ENCODE results near the gene UBE2Z.

Gene UBE2Z

GRCh38 chr17:48960834-48961515 lies 52.8 kb downstream of the UBE2Z start:
- no peak for DNase-seq (ENCODE audit: low spot score)

GRCh38 chr17:48961516-48962233 lies 53.5 kb downstream of the UBE2Z start:
- DNase-seq (ENCODE audit: low spot score), result peak; percentile 78

- DNase-seq (ENCODE audit: low spot score), result no peak
Measured at GRCh38 chr17:48970224-48970623, 62.0 kb downstream of the UBE2Z start.

GRCh38 chr17:48970865-48971687 lies 62.9 kb downstream of the UBE2Z start:
- no peak for DNase-seq (ENCODE audit: low spot score)

GRCh38 chr17:48972749-48973097 lies 64.5 kb downstream of the UBE2Z start:
- DNase-seq (ENCODE audit: low spot score), result no peak

GRCh38 chr17:48973806-48974205 lies 65.6 kb downstream of the UBE2Z start:
- DNase-seq (ENCODE audit: low spot score), result no peak
